HEK293 (cell line): Measurements from ENCODE around the gene FCHSD1.
A peak's percentile ranks its signal among the peaks of the same experiment; 100 is the strongest.

Experiments
- GLI4 ChIP-seq: fragments of 450-650 bp; formaldehyde crosslinking; IDR thresholded peaks from 2 replicates; pipeline ENCODE4 v1.5.1; 2016; ENCODE audit warnings: missing biosample characterization, missing genetic modification characterization
- HOXA7 ChIP-seq: sonication (generic); formaldehyde crosslinking; IDR thresholded peaks from 2 replicates; pipeline ENCODE4 v1.8.1; 2022; ENCODE audit warnings: missing genetic modification reagents, borderline replicate concordance
- KLF1 ChIP-seq: fragments of 450-650 bp; formaldehyde crosslinking; IDR thresholded peaks from 2 replicates; pipeline ENCODE4 v1.5.1; 2016; ENCODE audit warnings: missing biosample characterization, missing genetic modification characterization
- KLF16 ChIP-seq: fragments of 450-650 bp; formaldehyde crosslinking; IDR thresholded peaks from 2 replicates; pipeline ENCODE4 v1.5.1; 2017; ENCODE audit warnings: missing biosample characterization, missing genetic modification characterization
- KLF9 ChIP-seq: fragments of 450-650 bp; formaldehyde crosslinking; IDR thresholded peaks from 2 replicates; pipeline ENCODE4 v1.5.1; 2016; ENCODE audit warnings: missing biosample characterization, missing genetic modification characterization, low read depth
- MEIS1 ChIP-seq: sonication (generic); formaldehyde crosslinking; IDR thresholded peaks from 2 replicates; pipeline ENCODE4 v1.8.1; 2022; ENCODE audit warnings: missing genetic modification reagents, mild to moderate bottlenecking, borderline replicate concordance
- ZFP69B ChIP-seq: fragments of 450-650 bp; formaldehyde crosslinking; IDR thresholded peaks from 2 replicates; pipeline ENCODE4 v1.5.1; 2016; ENCODE audit warnings: missing biosample characterization, missing genetic modification characterization
- ZIC2 ChIP-seq: fragments of 450-650 bp; formaldehyde crosslinking; IDR thresholded peaks from 2 replicates; pipeline ENCODE4 v1.5.1; 2016; ENCODE audit warnings: missing biosample characterization, missing genetic modification characterization
- ZNF10 ChIP-seq: fragments of 450-650 bp; formaldehyde crosslinking; IDR thresholded peaks from 2 replicates; pipeline ENCODE4 v1.5.1; 2017; ENCODE audit warnings: missing biosample characterization, missing genetic modification characterization
- ZNF473 ChIP-seq: fragments of 450-650 bp; formaldehyde crosslinking; IDR thresholded peaks from 2 replicates; pipeline ENCODE4 v1.5.1; 2017; ENCODE audit warnings: missing biosample characterization, missing genetic modification characterization
- ZNF48 ChIP-seq: fragments of 450-650 bp; formaldehyde crosslinking; IDR thresholded peaks from 2 replicates; pipeline ENCODE4 v1.5.1; 2016; ENCODE audit warnings: missing biosample characterization, missing genetic modification characterization
- ZNF510 ChIP-seq: fragments of 450-650 bp; formaldehyde crosslinking; IDR thresholded peaks from 2 replicates; pipeline ENCODE4 v1.5.1; 2018; ENCODE audit warnings: mild to moderate bottlenecking, missing genetic modification characterization, missing biosample characterization; ENCODE audit not compliant: insufficient replicate concordance
- ZNF548 ChIP-seq: fragments of 450-650 bp; formaldehyde crosslinking; IDR thresholded peaks from 2 replicates; pipeline ENCODE4 v1.5.1; 2016; ENCODE audit warnings: missing biosample characterization, missing genetic modification characterization
- ZNF555 ChIP-seq: fragments of 450-650 bp; formaldehyde crosslinking; conservative IDR thresholded peaks from 2 replicates; pipeline ENCODE4 v1.5.1; 2017; ENCODE audit warnings: missing biosample characterization, mild to moderate bottlenecking, missing genetic modification characterization, inconsistent platforms
- ZNF560 ChIP-seq: fragments of 450-650 bp; formaldehyde crosslinking; IDR thresholded peaks from 2 replicates; pipeline ENCODE4 v1.5.1; 2017; ENCODE audit warnings: missing biosample characterization, missing genetic modification characterization, borderline replicate concordance
- ZNF768 ChIP-seq: fragments of 450-650 bp; formaldehyde crosslinking; IDR thresholded peaks from 2 replicates; pipeline ENCODE4 v1.5.1; 2018; ENCODE audit warnings: missing biosample characterization, mild to moderate bottlenecking, missing genetic modification characterization
- TF ChIP-seq, protein P1 (sequence below): fragments of 450-650 bp; formaldehyde crosslinking; IDR thresholded peaks from 2 replicates; pipeline ENCODE4 v1.5.1; 2016; ENCODE audit warnings: missing biosample characterization, missing genetic modification characterization
- TF ChIP-seq, protein P2 (sequence below): fragments of 450-650 bp; formaldehyde crosslinking; IDR thresholded peaks from 2 replicates; pipeline ENCODE4 v1.5.1; 2016; ENCODE audit warnings: missing biosample characterization, missing genetic modification characterization
- TF ChIP-seq, protein P3 (sequence below): fragments of 450-650 bp; formaldehyde crosslinking; IDR thresholded peaks from 2 replicates; pipeline ENCODE4 v1.5.1; 2016; ENCODE audit warnings: missing biosample characterization, missing genetic modification characterization
- TF ChIP-seq, protein P4 (sequence below): fragments of 450-650 bp; formaldehyde crosslinking; IDR thresholded peaks from 2 replicates; pipeline ENCODE4 v1.5.1; 2016; ENCODE audit warnings: missing biosample characterization, missing genetic modification characterization
- TF ChIP-seq, protein P5 (sequence below): fragments of 450-650 bp; formaldehyde crosslinking; IDR thresholded peaks from 2 replicates; pipeline ENCODE4 v1.5.1; 2016; ENCODE audit warnings: missing biosample characterization, missing genetic modification characterization
- TF ChIP-seq, protein P6 (sequence below): fragments of 450-650 bp; formaldehyde crosslinking; optimal IDR thresholded peaks from 2 replicates; pipeline ENCODE3; 2016; ENCODE audit warnings: missing biosample characterization, mild to moderate bottlenecking, missing genetic modification characterization
- TF ChIP-seq, protein P7 (sequence below): fragments of 450-650 bp; formaldehyde crosslinking; IDR thresholded peaks from 2 replicates; pipeline ENCODE4 v1.5.1; 2016; ENCODE audit warnings: missing biosample characterization, missing genetic modification characterization
- TF ChIP-seq, protein P8 (sequence below): fragments of 450-650 bp; formaldehyde crosslinking; IDR thresholded peaks from 2 replicates; pipeline ENCODE4 v1.5.0; 2017; ENCODE audit warnings: missing biosample characterization, missing genetic modification characterization, borderline replicate concordance

The FCHSD1 gene

DNA sequence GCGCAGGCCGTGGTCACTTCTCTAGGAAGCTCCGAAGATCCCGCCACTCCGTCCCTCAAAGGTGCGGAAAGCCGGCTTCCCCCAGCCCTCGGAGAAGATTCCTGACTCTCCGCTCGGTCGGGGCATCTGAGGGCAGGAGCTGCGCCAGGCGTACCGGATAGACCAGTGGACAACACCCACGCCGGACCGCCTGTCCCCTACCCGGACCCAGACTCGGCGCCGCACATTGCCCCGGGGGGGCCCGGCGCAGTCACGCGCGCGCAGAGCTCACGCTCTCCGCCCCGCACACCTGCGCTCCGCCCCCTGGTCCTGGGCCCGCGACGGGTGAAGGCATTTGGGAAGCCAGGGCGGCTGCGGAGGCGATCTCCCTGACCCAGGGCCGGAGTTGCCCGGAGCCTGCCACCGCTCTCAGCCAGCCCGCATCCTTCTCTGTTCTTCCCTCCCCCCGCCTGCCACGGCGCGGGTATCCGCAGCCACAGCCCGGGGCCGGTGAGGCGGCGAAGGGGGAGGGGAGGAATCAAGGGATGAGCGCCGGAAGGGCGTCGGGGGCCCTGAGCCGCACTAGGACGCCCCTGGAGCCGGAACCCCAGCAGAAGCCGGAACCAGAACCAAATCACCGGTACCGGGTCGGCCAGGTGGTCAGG lies 14.0 kb downstream of the FCHSD1 start (continued):
- TF ChIP-seq, protein P1, sequence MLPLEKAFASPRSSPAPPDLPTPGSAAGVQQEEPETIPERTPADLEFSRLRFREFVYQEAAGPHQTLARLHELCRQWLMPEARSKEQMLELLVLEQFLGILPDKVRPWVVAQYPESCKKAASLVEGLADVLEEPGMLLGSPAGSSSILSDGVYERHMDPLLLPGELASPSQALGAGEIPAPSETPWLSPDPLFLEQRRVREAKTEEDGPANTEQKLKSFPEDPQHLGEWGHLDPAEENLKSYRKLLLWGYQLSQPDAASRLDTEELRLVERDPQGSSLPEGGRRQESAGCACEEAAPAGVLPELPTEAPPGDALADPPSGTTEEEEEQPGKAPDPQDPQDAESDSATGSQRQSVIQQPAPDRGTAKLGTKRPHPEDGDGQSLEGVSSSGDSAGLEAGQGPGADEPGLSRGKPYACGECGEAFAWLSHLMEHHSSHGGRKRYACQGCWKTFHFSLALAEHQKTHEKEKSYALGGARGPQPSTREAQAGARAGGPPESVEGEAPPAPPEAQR (tag by site-specific recombination), result no peak
- TF ChIP-seq, protein P2, sequence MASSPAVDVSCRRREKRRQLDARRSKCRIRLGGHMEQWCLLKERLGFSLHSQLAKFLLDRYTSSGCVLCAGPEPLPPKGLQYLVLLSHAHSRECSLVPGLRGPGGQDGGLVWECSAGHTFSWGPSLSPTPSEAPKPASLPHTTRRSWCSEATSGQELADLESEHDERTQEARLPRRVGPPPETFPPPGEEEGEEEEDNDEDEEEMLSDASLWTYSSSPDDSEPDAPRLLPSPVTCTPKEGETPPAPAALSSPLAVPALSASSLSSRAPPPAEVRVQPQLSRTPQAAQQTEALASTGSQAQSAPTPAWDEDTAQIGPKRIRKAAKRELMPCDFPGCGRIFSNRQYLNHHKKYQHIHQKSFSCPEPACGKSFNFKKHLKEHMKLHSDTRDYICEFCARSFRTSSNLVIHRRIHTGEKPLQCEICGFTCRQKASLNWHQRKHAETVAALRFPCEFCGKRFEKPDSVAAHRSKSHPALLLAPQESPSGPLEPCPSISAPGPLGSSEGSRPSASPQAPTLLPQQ (tag by site-specific recombination), result peak; percentile 49; the same call in 1 of the 2 replicates
- no peak for TF ChIP-seq ZNF560
- TF ChIP-seq MEIS1 (CRISPR knock-in tag), result no peak
- no peak for TF ChIP-seq HOXA7 (CRISPR knock-in tag)
- TF ChIP-seq, protein P3, sequence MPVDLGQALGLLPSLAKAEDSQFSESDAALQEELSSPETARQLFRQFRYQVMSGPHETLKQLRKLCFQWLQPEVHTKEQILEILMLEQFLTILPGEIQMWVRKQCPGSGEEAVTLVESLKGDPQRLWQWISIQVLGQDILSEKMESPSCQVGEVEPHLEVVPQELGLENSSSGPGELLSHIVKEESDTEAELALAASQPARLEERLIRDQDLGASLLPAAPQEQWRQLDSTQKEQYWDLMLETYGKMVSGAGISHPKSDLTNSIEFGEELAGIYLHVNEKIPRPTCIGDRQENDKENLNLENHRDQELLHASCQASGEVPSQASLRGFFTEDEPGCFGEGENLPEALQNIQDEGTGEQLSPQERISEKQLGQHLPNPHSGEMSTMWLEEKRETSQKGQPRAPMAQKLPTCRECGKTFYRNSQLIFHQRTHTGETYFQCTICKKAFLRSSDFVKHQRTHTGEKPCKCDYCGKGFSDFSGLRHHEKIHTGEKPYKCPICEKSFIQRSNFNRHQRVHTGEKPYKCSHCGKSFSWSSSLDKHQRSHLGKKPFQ (tag by site-specific recombination), result no peak
- TF ChIP-seq GLI4 (tag by site-specific recombination), result no peak
- TF ChIP-seq, protein P4, sequence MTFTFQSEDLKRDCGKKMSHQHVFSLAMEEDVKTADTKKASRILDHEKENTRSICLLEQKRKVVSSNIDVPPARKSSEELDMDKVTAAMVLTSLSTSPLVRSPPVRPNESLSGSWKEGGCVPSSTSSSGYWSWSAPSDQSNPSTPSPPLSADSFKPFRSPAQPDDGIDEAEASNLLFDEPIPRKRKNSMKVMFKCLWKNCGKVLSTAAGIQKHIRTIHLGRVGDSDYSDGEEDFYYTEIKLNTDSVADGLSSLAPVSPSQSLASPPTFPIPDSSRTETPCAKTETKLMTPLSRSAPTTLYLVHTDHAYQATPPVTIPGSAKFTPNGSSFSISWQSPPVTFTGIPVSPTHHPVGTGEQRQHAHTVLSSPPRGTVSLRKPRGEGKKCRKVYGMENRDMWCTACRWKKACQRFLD, result 0 out of 2 replicates have a peak, but pooled peaks have one; percentile 10
- TF ChIP-seq, protein P5, sequence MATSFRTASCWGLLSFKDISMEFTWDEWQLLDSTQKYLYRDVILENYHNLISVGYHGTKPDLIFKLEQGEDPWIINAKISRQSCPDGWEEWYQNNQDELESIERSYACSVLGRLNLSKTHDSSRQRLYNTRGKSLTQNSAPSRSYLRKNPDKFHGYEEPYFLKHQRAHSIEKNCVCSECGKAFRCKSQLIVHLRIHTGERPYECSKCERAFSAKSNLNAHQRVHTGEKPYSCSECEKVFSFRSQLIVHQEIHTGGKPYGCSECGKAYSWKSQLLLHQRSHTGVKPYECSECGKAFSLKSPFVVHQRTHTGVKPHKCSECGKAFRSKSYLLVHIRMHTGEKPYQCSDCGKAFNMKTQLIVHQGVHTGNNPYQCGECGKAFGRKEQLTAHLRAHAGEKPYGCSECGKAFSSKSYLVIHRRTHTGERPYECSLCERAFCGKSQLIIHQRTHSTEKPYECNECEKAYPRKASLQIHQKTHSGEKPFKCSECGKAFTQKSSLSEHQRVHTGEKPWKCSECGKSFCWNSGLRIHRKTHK (tag by site-specific recombination), result no peak
- peak; percentile 2; the same call in 1 of the 2 replicates for TF ChIP-seq KLF9 (tag by site-specific recombination)
- TF ChIP-seq KLF1 (tag by site-specific recombination), result peak; percentile 26; the same call in 1 of the 2 replicates
- no peak for TF ChIP-seq ZNF48 (tag by site-specific recombination)
- no peak for TF ChIP-seq ZNF10 (tag by site-specific recombination)
- TF ChIP-seq, protein P6, sequence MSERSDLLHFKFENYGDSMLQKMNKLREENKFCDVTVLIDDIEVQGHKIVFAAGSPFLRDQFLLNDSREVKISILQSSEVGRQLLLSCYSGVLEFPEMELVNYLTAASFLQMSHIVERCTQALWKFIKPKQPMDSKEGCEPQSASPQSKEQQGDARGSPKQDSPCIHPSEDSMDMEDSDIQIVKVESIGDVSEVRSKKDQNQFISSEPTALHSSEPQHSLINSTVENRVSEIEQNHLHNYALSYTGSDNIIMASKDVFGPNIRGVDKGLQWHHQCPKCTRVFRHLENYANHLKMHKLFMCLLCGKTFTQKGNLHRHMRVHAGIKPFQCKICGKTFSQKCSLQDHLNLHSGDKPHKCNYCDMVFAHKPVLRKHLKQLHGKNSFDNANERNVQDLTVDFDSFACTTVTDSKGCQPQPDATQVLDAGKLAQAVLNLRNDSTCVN (tag by site-specific recombination), result peak; percentile 93
- TF ChIP-seq ZNF510 (tag by site-specific recombination), result no peak
- TF ChIP-seq, protein P7, sequence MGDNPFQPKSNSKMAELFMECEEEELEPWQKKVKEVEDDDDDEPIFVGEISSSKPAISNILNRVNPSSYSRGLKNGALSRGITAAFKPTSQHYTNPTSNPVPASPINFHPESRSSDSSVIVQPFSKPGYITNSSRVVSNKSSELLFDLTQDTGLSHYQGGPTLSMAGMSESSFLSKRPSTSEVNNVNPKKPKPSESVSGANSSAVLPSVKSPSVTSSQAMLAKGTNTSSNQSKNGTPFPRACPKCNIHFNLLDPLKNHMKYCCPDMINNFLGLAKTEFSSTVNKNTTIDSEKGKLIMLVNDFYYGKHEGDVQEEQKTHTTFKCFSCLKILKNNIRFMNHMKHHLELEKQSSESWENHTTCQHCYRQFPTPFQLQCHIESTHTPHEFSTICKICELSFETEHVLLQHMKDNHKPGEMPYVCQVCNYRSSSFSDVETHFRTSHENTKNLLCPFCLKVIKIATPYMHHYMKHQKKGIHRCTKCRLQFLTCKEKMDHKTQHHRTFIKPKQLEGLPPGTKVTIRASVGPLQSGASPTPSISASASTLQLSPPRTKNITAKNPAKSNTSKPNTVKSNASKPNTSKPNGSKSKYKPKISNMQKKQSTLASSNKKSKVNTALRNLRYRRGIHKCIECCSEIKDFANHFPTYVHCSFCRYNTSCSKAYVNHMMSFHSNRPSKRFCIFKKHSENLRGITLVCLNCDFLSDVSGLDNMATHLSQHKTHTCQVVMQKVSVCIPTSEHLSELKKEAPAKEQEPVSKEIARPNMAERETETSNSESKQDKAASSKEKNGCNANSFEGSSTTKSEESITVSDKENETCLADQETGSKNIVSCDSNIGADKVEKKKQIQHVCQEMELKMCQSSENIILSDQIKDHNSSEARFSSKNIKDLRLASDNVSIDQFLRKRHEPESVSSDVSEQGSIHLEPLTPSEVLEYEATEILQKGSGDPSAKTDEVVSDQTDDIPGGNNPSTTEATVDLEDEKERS (tag by site-specific recombination), result no peak
- TF ChIP-seq KLF16 (tag by site-specific recombination), result no peak
- TF ChIP-seq ZNF555 (tag by site-specific recombination), result no peak
- TF ChIP-seq ZFP69B (tag by site-specific recombination), result no peak
- no peak for TF ChIP-seq ZIC2
- TF ChIP-seq ZNF548 (tag by site-specific recombination), result no peak
- no peak for TF ChIP-seq ZNF473 (tag by site-specific recombination)
- TF ChIP-seq, protein P8, sequence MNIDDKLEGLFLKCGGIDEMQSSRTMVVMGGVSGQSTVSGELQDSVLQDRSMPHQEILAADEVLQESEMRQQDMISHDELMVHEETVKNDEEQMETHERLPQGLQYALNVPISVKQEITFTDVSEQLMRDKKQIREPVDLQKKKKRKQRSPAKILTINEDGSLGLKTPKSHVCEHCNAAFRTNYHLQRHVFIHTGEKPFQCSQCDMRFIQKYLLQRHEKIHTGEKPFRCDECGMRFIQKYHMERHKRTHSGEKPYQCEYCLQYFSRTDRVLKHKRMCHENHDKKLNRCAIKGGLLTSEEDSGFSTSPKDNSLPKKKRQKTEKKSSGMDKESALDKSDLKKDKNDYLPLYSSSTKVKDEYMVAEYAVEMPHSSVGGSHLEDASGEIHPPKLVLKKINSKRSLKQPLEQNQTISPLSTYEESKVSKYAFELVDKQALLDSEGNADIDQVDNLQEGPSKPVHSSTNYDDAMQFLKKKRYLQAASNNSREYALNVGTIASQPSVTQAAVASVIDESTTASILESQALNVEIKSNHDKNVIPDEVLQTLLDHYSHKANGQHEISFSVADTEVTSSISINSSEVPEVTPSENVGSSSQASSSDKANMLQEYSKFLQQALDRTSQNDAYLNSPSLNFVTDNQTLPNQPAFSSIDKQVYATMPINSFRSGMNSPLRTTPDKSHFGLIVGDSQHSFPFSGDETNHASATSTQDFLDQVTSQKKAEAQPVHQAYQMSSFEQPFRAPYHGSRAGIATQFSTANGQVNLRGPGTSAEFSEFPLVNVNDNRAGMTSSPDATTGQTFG (tag by site-specific recombination), result no peak
- TF ChIP-seq ZNF768, result no peak
